NT2/D1 (cell line): ENCODE data around the gene CACNA2D3.

Experiments used
- SUZ12 ChIP-seq: IDR thresholded peaks from 2 replicates; pipeline ENCODE4 v1.6.1; 2011; ENCODE audit not compliant: insufficient read length, insufficient read depth; ENCODE audit errors: extremely low read depth
- YY1 ChIP-seq: IDR thresholded peaks from 2 replicates; pipeline ENCODE4 v1.6.1; 2011; ENCODE audit not compliant: insufficient read length, insufficient read depth
- ZNF274 ChIP-seq: IDR thresholded peaks from 2 replicates; pipeline ENCODE4 v1.6.1; 2011; ENCODE audit warnings: mild to moderate bottlenecking, low read depth, low read length

DNA sequence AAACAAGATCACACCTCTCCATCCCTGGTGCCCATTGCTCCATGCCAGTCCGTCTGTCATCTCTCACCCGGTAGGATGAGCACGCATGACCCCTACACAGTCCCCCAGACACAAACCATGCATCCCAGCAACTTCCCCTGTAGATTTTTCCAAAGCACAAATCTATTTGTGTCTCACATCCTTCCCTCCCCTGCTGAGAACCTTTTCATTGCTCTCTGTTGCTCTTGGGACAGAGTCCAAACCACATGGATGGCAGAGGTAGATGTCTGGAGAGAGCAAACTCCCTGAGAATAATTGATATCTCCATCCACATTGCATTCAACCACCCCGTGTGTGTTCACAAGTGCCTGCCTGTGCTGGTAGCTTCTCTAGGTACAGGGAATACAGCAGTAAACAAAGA lies 835.4 kb downstream of the CACNA2D3 start:
- TF ChIP-seq ZNF274 (no peak), YY1 (no peak), SUZ12 (no peak)
